ENCODE data around the gene CTSL. TPM values are rescaled to one million over a fixed set of nuclear protein-coding genes. Genes with fewer than 3 reads are reported as not detected.

CTSL gene
- total RNA-seq, 2 experiments from 2014 or later: 0.96 TPM; not detected in 1

DNA sequence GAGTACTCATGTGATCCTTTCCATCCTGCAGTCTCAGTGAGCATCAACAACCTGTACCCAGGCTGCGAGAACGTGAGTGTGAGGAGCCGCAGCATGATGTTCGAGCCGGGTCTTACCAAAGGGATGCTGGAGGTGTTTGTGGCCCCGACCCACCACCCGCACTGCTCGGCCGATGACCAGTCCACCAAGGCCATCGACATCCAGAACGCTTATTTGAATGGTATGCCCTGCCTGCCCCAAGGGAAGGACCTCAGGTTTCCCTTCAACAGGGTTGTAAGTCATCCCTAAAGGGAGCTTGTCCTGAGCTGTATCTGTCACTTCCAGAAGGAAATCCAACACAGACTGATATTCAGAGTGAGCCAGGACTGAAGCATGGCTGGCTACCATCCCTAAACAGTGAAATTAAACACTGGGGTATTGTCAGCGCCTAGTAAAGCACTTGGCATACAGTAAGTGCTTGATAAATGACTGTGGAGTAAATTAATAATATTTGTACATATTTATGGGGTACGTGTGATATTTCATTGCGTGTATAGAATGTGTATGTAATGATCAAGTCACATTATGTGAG lies 39.3 kb upstream of the CTSL start:
- DNase-seq (no peak), ATAC-seq (no peak)
- Mint-ChIP-seq H3K27me3 (peaks cover 9% of the 10 kb centered on the region), H3K4me3 (no peak overlapping the region), H3K4me1 (peaks cover 2% of the 10 kb centered on the region), H3K36me3 (no peaks in the 10 kb centered on the region), H3K9me3 (ENCODE audit: low read depth) (no peaks in the 10 kb centered on the region), H3K27ac (no peak overlapping the region)
- CTCF ChIA-PET: no interaction called here

GRCh38 chr9:87687207-87687606 lies 38.7 kb upstream of the CTSL start:
- no peak overlapping the region for H3K27ac Mint-ChIP-seq
- no peak for DNase-seq
- no peak for ATAC-seq
- H3K9me3 Mint-ChIP-seq (ENCODE audit: low read depth): no peaks in the 10 kb centered on the region
- CTCF ChIA-PET: no interaction called here
- H3K36me3 Mint-ChIP-seq: no peaks in the 10 kb centered on the region
- peaks cover 11% of the 10 kb centered on the region for H3K27me3 Mint-ChIP-seq
- no peak overlapping the region for H3K4me3 Mint-ChIP-seq
- H3K4me1 Mint-ChIP-seq: peaks cover 2% of the 10 kb centered on the region

DNA sequence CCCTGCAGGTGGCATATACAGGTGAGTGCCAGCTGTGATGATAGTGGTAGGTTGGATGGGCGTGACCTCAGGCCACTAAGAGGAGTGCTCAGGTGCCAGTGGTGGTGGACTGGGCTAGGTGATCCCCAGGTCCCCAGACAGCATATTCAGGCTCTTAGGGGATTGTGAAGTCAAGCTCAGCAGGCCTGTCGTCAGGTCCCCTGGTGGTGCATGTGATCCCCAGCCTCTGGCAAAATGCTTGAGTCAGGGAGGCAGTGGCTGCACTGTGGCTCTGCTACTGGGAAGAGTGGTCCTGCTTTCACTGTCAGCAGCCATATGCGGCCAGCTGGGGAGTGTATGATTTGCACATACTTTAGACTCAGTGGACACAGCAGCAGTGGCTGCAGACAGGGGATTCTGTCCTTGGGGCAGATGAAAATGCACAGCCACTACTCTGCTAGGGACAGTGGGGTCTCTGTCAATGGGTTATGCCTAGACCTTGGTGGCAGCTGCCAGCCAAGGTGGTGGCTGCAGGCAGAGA lies 31.6 kb upstream of the CTSL start:
- no peaks in the 10 kb centered on the region for H3K4me1 Mint-ChIP-seq
- DNase-seq: no peak
- no peak for ATAC-seq
- CTCF ChIA-PET: interaction anchor here (1.3 kb wide), 1 partner anchor 118 kb away, joined by 3 read pairs; no protein-coding TSS in a partner anchor
- H3K4me3 Mint-ChIP-seq: no peak overlapping the region
- peaks cover 11% of the 10 kb centered on the region for H3K27me3 Mint-ChIP-seq
- no peaks in the 10 kb centered on the region for H3K36me3 Mint-ChIP-seq
- peaks cover 6% of the 10 kb centered on the region for H3K9me3 Mint-ChIP-seq (ENCODE audit: low read depth)
- no peak overlapping the region for H3K27ac Mint-ChIP-seq

DNA sequence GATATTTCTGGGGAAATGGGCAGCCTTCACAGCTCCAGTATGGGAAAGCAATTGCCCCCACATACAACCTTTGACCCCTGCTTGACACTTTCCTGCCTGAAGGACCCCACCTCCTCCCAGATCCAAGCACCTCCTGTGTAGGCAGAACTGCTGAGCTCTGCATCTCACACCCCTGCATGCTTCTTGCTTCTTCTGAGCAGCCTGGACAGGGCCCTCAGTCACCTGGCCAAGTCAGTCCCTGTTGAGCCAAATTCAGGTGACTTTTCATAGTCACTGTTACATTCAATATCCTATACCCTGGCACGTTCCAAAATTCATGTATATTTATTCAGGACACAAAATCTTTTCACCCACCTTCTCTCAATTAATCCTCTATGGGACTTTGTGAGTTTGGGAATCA lies 30.4 kb upstream of the CTSL start:
- Mint-ChIP-seq H3K27me3 (peaks cover 14% of the 10 kb centered on the region), H3K4me1 (no peaks in the 10 kb centered on the region), H3K27ac (no peak overlapping the region), H3K36me3 (no peaks in the 10 kb centered on the region), H3K4me3 (no peak overlapping the region), H3K9me3 (ENCODE audit: low read depth) (peaks cover 6% of the 10 kb centered on the region)
- DNase-seq (no peak), ATAC-seq (no peak)
- CTCF ChIA-PET: interaction anchor here (1.3 kb wide), 1 partner anchor 117 kb away, joined by 3 read pairs; no protein-coding TSS in a partner anchor

GRCh38 chr9:87696641-87697040 lies 29.3 kb upstream of the CTSL start:
- DNase-seq: no peak
- Mint-ChIP-seq H3K27ac (no peak overlapping the region), H3K27me3 (peaks cover 5% of the 10 kb centered on the region), H3K9me3 (ENCODE audit: low read depth) (peaks cover 6% of the 10 kb centered on the region), H3K4me3 (no peak overlapping the region), H3K36me3 (no peaks in the 10 kb centered on the region), H3K4me1 (no peaks in the 10 kb centered on the region)
- CTCF ChIA-PET: interaction anchor here (0.5 kb wide), 1 partner anchor 359 kb away, joined by 3 read pairs; no protein-coding TSS in a partner anchor
- no peak for ATAC-seq

DNA sequence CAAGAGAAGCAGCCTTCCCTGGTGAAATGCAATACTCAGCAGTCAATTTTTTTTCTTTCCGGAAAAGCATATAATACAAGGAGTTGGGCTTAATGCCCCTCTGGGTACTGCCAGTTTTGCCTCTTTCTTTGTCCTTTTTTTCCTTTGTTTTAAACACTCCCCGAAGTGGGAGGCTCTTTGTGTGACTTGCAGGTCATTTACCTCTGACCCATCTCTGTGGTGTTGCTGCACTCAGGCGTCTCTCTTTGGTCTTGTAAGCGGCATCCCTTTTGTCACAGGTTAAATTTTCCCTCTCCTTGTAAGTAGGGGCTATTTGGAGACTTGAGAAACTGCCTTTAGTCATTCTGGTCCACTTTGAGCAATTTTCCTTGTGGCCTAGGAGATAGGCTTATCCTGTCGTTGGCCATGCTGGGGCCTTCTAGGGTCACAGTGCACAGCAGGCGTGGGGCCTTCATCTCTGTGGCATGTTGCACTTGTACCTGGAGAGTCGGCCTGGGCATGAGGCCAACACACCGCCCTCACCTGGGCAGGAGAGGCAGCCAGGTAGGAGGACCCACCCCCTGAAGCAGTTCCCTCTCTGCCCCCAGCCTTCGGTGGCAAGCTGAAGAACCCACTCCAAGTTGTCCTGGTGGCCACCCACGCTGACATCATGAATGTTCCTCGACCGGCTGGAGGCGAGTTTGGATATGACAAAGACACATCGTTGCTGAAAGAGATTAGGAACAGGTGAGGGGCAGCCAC lies 27.7 kb upstream of the CTSL start:
- DNase-seq (no peak), ATAC-seq (no peak)
- CTCF ChIA-PET: no interaction called here
- Mint-ChIP-seq H3K36me3 (no peaks in the 10 kb centered on the region), H3K4me1 (no peaks in the 10 kb centered on the region), H3K27me3 (peaks cover 6% of the 10 kb centered on the region), H3K27ac (no peak overlapping the region), H3K9me3 (ENCODE audit: low read depth) (peaks cover 2% of the 10 kb centered on the region), H3K4me3 (no peak overlapping the region)

DNA sequence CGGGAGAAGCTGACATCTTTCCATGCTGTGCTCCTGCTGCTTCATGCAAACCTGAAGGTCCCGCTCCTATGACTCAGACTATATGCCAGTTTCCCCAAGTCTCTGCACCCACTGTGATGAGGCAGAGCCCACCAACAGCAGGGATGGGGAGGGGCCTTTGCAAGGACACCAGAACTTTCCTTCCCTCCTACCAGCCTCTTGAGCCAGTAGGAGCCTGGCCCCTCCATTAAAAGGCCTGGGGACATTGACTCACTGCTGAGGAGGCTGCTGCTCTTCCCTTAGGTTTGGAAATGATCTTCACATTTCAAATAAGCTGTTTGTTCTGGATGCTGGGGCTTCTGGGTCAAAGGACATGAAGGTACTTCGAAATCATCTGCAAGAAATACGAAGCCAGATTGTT lies 26.1 kb upstream of the CTSL start:
- no peak for ATAC-seq
- no peaks in the 10 kb centered on the region for H3K36me3 Mint-ChIP-seq
- CTCF ChIA-PET: no interaction called here

DNA sequence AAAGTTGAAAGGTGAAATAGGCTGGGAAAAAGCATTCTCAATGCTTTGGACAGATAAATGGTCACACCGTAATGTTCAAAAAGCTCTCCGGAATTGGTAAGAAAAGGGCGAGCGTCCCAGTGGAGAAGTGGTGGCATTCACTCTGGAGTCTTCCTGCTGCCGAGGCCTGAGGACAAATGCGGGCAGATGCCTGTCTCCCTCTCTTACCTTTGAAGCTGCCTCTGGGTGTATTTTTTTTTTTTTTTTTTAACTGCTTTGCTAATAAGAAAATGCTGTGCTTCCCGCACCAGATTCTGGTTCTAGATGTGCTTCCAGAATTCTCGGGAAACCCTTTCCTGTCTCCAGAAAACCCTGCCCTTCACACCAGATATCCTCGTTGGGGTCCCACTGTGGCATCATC lies 24.4 kb upstream of the CTSL start:
- Mint-ChIP-seq H3K9me3 (ENCODE audit: low read depth) (no peaks in the 10 kb centered on the region), H3K27ac (no peak overlapping the region), H3K27me3 (peaks cover 10% of the 10 kb centered on the region), H3K36me3 (no peaks in the 10 kb centered on the region), H3K4me3 (no peak overlapping the region), H3K4me1 (no peaks in the 10 kb centered on the region)
- CTCF ChIA-PET: no interaction called here
- ATAC-seq (no peak), DNase-seq (no peak)

More for the DNA sequence above, 26.1 kb upstream of the CTSL start:
- H3K4me1 Mint-ChIP-seq: no peaks in the 10 kb centered on the region
- no peak overlapping the region for H3K27ac Mint-ChIP-seq
- H3K27me3 Mint-ChIP-seq: peaks cover 6% of the 10 kb centered on the region
- no peak overlapping the region for H3K4me3 Mint-ChIP-seq
- H3K9me3 Mint-ChIP-seq (ENCODE audit: low read depth): no peaks in the 10 kb centered on the region
- DNase-seq: no peak

DNA sequence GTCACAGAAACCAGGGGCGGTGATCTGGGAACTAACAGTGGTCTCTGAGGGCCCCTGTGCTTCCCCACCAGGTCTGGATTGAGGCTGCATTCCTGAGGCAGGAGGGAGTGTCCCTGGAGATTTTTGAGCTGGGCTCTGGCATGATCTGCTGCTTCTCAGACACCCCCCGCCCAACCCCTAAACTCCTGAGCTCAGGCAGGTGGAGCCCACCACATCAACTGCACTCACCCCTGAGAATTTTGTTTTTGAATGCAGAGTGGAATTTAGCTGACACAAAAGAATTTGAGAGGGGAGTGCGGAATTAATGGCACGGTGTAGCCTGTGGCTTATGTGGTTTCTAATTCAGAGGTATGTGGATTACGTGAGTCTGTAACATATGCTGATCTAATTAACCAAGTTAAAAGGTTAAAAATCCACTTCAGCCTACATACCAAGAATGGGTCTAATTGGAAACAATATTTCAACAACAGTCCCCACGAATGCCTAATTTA lies 23.9 kb upstream of the CTSL start:
- CTCF ChIA-PET: no interaction called here
- DNase-seq (no peak), ATAC-seq (no peak)
- Mint-ChIP-seq H3K36me3 (no peaks in the 10 kb centered on the region), H3K27me3 (peaks cover 10% of the 10 kb centered on the region), H3K4me3 (no peak overlapping the region), H3K27ac (no peak overlapping the region), H3K9me3 (ENCODE audit: low read depth) (no peaks in the 10 kb centered on the region), H3K4me1 (no peaks in the 10 kb centered on the region)

- CTCF ChIA-PET: no interaction called here
- peaks cover 2% of the 10 kb centered on the region for H3K4me1 Mint-ChIP-seq
- peaks cover 11% of the 10 kb centered on the region for H3K27me3 Mint-ChIP-seq
- ATAC-seq (no peak), DNase-seq (no peak)
- no peak overlapping the region for H3K27ac Mint-ChIP-seq
- no peak overlapping the region for H3K4me3 Mint-ChIP-seq
- H3K9me3 Mint-ChIP-seq (ENCODE audit: low read depth): no peaks in the 10 kb centered on the region
- H3K36me3 Mint-ChIP-seq: no peaks in the 10 kb centered on the region
Observed at GRCh38 chr9:87702921-87703320, 23.0 kb upstream of the CTSL start.

- ATAC-seq (no peak), DNase-seq (no peak)
- H3K36me3 Mint-ChIP-seq: no peaks in the 10 kb centered on the region
- H3K27ac Mint-ChIP-seq: no peak overlapping the region
- CTCF ChIA-PET: no interaction called here
- H3K4me3 Mint-ChIP-seq: no peak overlapping the region
- peaks cover 16% of the 10 kb centered on the region for H3K27me3 Mint-ChIP-seq
- H3K4me1 Mint-ChIP-seq: peaks cover 8% of the 10 kb centered on the region
- no peaks in the 10 kb centered on the region for H3K9me3 Mint-ChIP-seq (ENCODE audit: low read depth)
Observed at GRCh38 chr9:87703636-87704276, 22.2 kb upstream of the CTSL start.

DNA sequence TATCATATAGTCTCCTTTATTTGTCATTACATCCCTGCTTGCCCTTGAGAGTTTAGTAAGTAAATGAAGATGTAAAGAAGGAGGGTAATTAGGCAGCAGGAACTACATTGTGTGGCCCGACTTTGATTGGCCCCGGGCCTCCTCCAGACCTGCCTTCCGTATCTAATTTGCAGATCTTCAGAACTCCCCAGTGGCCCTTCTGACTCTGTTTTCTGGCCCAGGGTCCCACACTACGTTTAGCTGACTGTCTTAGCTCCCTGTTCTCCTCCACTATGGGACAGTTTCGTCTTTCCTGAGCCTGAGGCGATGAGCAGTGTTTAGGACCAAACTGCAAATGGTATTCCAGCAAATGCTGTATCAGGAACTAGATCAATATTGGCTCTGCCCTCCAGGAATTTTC lies 21.6 kb upstream of the CTSL start:
- H3K27me3 Mint-ChIP-seq: peaks cover 16% of the 10 kb centered on the region
- CTCF ChIA-PET: no interaction called here
- no peak for ATAC-seq
- H3K4me1 Mint-ChIP-seq: peaks cover 14% of the 10 kb centered on the region
- no peaks in the 10 kb centered on the region for H3K9me3 Mint-ChIP-seq (ENCODE audit: low read depth)
- no peak overlapping the region for H3K4me3 Mint-ChIP-seq
- no peak overlapping the region for H3K27ac Mint-ChIP-seq
- no peak for DNase-seq
- no peaks in the 10 kb centered on the region for H3K36me3 Mint-ChIP-seq

- no peaks in the 10 kb centered on the region for H3K36me3 Mint-ChIP-seq
- H3K27me3 Mint-ChIP-seq: peaks cover 18% of the 10 kb centered on the region
- no peak overlapping the region for H3K27ac Mint-ChIP-seq
- CTCF ChIA-PET: no interaction called here
- DNase-seq (no peak), ATAC-seq (no peak)
- H3K9me3 Mint-ChIP-seq (ENCODE audit: low read depth): no peaks in the 10 kb centered on the region
- peaks cover 16% of the 10 kb centered on the region for H3K4me1 Mint-ChIP-seq
- no peak overlapping the region for H3K4me3 Mint-ChIP-seq
Observed at GRCh38 chr9:87706066-87706739, 19.7 kb upstream of the CTSL start.
